Neural cell (in vitro differentiated cells): ENCODE data around the gene LRRC15. TPM values are rescaled to one million over a fixed set of nuclear protein-coding genes. Genes with fewer than 3 reads are reported as not detected.

Experiments used
- H2AFZ ChIP-seq: fragments of 200-600, 300-800 bp; sonication (generic), shearing (Covaris generic); 2 replicates; pipeline ENCODE4 v1.6.0; 2014; ENCODE audit warnings: low read depth, mild to moderate bottlenecking, antibody characterized with exemption, low read length, moderate library complexity
- H3F3A ChIP-seq: fragments of 200-600 bp; shearing (Covaris generic); 2 replicates; pipeline ENCODE4 v1.6.1; 2016; ENCODE audit warnings: mild to moderate bottlenecking, moderate library complexity, mixed read lengths, antibody characterized with exemption, low read length; ENCODE audit not compliant: insufficient read depth, poor library complexity, severe bottlenecking
- H3K27ac ChIP-seq: fragments of 200-600, 300-800 bp; sonication (generic), shearing (Covaris generic); 2 replicates; pipeline ENCODE4 v1.5.1; 2014; ENCODE audit warnings: mild to moderate bottlenecking, low read length, moderate library complexity
- H3K27me3 ChIP-seq: fragments of 300-800, 200-600 bp; sonication (generic), shearing (Covaris generic); 2 replicates; pipeline ENCODE4 v1.6.0; 2014; ENCODE audit warnings: mild to moderate bottlenecking, low read depth, low read length, moderate library complexity; ENCODE audit not compliant: insufficient read depth
- H3K36me3 ChIP-seq: fragments of 300-800, 200-600 bp; sonication (generic), shearing (Covaris generic); 2 replicates; pipeline ENCODE4 v1.5.1; 2014; ENCODE audit warnings: mild to moderate bottlenecking, antibody characterized with exemption, low read length, moderate library complexity; ENCODE audit not compliant: insufficient read depth
- H3K4me2 ChIP-seq: fragments of 300-800, 200-600 bp; sonication (generic), shearing (Covaris generic); 2 replicates; pipeline ENCODE4 v1.6.0; 2014; ENCODE audit warnings: mild to moderate bottlenecking, low read length
- H3K4me3 ChIP-seq: fragments of 300-800, 200-600 bp; sonication (generic), shearing (Covaris generic); 2 replicates; pipeline ENCODE4 v1.5.1; 2014; ENCODE audit warnings: mild to moderate bottlenecking, low read length, moderate library complexity
- H3K79me2 ChIP-seq: fragments of 200-600 bp; shearing (Covaris generic); replicated peaks from 2 replicates; pipeline ENCODE4 v1.6.0; 2014; ENCODE audit warnings: mild to moderate bottlenecking, low read length, moderate library complexity; ENCODE audit not compliant: insufficient read depth
- H3K9ac ChIP-seq: fragments of 300-800, 200-600 bp; sonication (generic), shearing (Covaris generic); 2 replicates; pipeline ENCODE4 v1.6.1; 2016; ENCODE audit warnings: mild to moderate bottlenecking, low read length, mixed read lengths
- H3K9me2 ChIP-seq: fragments of 200-600 bp; shearing (Covaris generic); 2 replicates; pipeline ENCODE4 v1.6.1; 2016; ENCODE audit warnings: mild to moderate bottlenecking, low read length, mixed read lengths; ENCODE audit not compliant: insufficient read depth
- H3K9me3 ChIP-seq: fragments of 200-600, 300-800 bp; sonication (generic), shearing (Covaris generic); 2 replicates; pipeline ENCODE4 v1.6.1; 2016; ENCODE audit warnings: mild to moderate bottlenecking, mixed run types, low read length, moderate library complexity, mixed read lengths
- H4K20me1 ChIP-seq: fragments of 200-600 bp; shearing (Covaris generic); 2 replicates; pipeline ENCODE4 v1.6.1; 2016; ENCODE audit warnings: mild to moderate bottlenecking, mixed run types; ENCODE audit not compliant: insufficient read depth
- CTCF ChIP-seq: fragments of 450-650 bp; IDR thresholded peaks from 2 replicates; pipeline ENCODE4 v1.5.1; 2014; ENCODE audit warnings: antibody characterized with exemption, mild to moderate bottlenecking, moderate library complexity; ENCODE audit not compliant: poor library complexity, severe bottlenecking
- EP300 ChIP-seq: fragments of 450-650 bp; conservative IDR thresholded peaks from 2 replicates; pipeline ENCODE4 v1.6.1; 2014; ENCODE audit warnings: antibody characterized with exemption, mild to moderate bottlenecking, moderate library complexity; ENCODE audit not compliant: poor library complexity, severe bottlenecking
- EZH2 ChIP-seq: fragments of 200-600, 300-800 bp; shearing (Covaris generic), sonication (generic); IDR thresholded peaks from 2 replicates; pipeline ENCODE4 v1.6.1; 2014; ENCODE audit warnings: antibody characterized with exemption, low read length, borderline replicate concordance, mild to moderate bottlenecking; ENCODE audit not compliant: insufficient read depth, poor library complexity, severe bottlenecking
- MXI1 ChIP-seq: fragments of 450-650 bp; conservative IDR thresholded peaks from 2 replicates; pipeline ENCODE4 v1.6.1; 2014; ENCODE audit warnings: antibody characterized with exemption, mild to moderate bottlenecking; ENCODE audit not compliant: poor library complexity, severe bottlenecking
- POLR2AphosphoS5 ChIP-seq: IDR thresholded peaks from 2 replicates; pipeline ENCODE4 v1.6.1; 2012
- REST ChIP-seq: IDR thresholded peaks from 2 replicates; pipeline ENCODE4 v1.6.1; 2012; ENCODE audit warnings: borderline replicate concordance
- SMC3 ChIP-seq: fragments of 450-650 bp; conservative IDR thresholded peaks from 2 replicates; pipeline ENCODE4 v1.6.1; 2014; ENCODE audit warnings: antibody characterized with exemption, mild to moderate bottlenecking, moderate library complexity; ENCODE audit not compliant: poor library complexity
- TAF1 ChIP-seq: IDR thresholded peaks from 2 replicates; pipeline ENCODE4 v1.6.1; 2012; ENCODE audit warnings: low read depth
- polyA plus RNA-seq: library from polyadenylated mRNA; depleted of rRNA; stranded (reverse); fragments of >200 nt; gene quantifications from 2 replicates; pipeline ENCODE4 v1.2.3, GENCODE V29; 2014

Gene LRRC15
- polyA plus RNA-seq, 1 donor from 2014 or later: not detected

- H3K27me3 ChIP-seq: no peaks in the 10 kb centered on the region
- no peaks in the 10 kb centered on the region for H3K9me2 ChIP-seq
- no peak overlapping the region for H3K4me3 ChIP-seq
- no peak overlapping the region for H3K9ac ChIP-seq
- H3F3A ChIP-seq: no peaks in the 10 kb centered on the region
- H3K79me2 ChIP-seq: no peaks in the 10 kb centered on the region
- no peak overlapping the region for H3K4me2 ChIP-seq
- no peak overlapping the region for H3K27ac ChIP-seq
- TF ChIP-seq REST (no peak), SMC3 (no peak), POLR2AphosphoS5 (no peak), TAF1 (no peak), EZH2 (no peak), CTCF (no peak), MXI1 (no peak)
- no peak overlapping the region for H2AFZ ChIP-seq
- no peaks in the 10 kb centered on the region for H3K9me3 ChIP-seq
- no peaks in the 10 kb centered on the region for H4K20me1 ChIP-seq
- H3K36me3 ChIP-seq: no peaks in the 10 kb centered on the region
Measured at GRCh38 chr3:194365978-194366490, 3.5 kb downstream of the LRRC15 start.

GRCh38 chr3:194365526-194365925 lies 4.0 kb downstream of the LRRC15 start:
- Histone ChIP-seq H3K9me3 (no peaks in the 10 kb centered on the region), H3K27ac (no peak overlapping the region), H3K4me3 (no peak overlapping the region), H3K4me2 (no peak overlapping the region), H3K79me2 (no peaks in the 10 kb centered on the region), H3K36me3 (no peaks in the 10 kb centered on the region), H3K9me2 (no peaks in the 10 kb centered on the region), H3K9ac (no peak overlapping the region), H3F3A (no peaks in the 10 kb centered on the region), H3K27me3 (no peaks in the 10 kb centered on the region), H2AFZ (no peak overlapping the region), H4K20me1 (no peaks in the 10 kb centered on the region)
- TF ChIP-seq EP300 (no peak), REST (no peak)
